Natural killer cell (primary cell): ENCODE results near the gene PKDREJ. TPM values are rescaled to one million over a fixed set of nuclear protein-coding genes. Genes with fewer than 3 reads are reported as not detected.

ENCODE experiments used
- ATAC-seq, 3 donors: fragments of 150-1000 bp in 2 of 3; fragments of 200-7000 bp in 1 of 3; cut with Tn5 transposase; 1 replicate in 1 of 3; 2 replicates in 2 of 3; pipeline ENCODE4 v1.10.0; 2021; ENCODE audit warnings: mild to moderate bottlenecking in 2 of 3, moderate library complexity in 2 of 3
- DNase-seq, 2 donors: peaks; one replicate each; pipeline versions ENCODE4 v3.0.0 to v3.0.0-alpha.2; 2013 to 2021; ENCODE audit warnings: mixed read lengths in 1 of 2
- H3K27ac ChIP-seq: one replicate; pipeline ENCODE4 v1.5.1; 2013; ENCODE audit warnings: mild to moderate bottlenecking, low read length
- H3K27me3 ChIP-seq: one replicate; pipeline ENCODE4 v1.6.1; 2013; ENCODE audit warnings: low read length; ENCODE audit not compliant: control insufficient read depth, insufficient read depth
- H3K36me3 ChIP-seq: one replicate; pipeline ENCODE4 v1.6.1; 2013; ENCODE audit warnings: low read length; ENCODE audit not compliant: control insufficient read depth, insufficient read depth
- H3K4me1 ChIP-seq: one replicate; pipeline ENCODE4 v1.6.1; 2013; ENCODE audit warnings: low read length; ENCODE audit not compliant: control insufficient read depth, insufficient read depth
- H3K4me3 ChIP-seq: one replicate; pipeline ENCODE4 v1.5.1; 2013; ENCODE audit warnings: low read length
- H3K9me3 ChIP-seq: one replicate; pipeline ENCODE4 v1.6.1; 2013; ENCODE audit warnings: low read length; ENCODE audit not compliant: control insufficient read depth, insufficient read depth
- H3K27ac Mint-ChIP-seq, 2 donors: one replicate each; pipeline ENCODE4 v1.8.0; 2022; ENCODE audit warnings: mild to moderate bottlenecking in 2 of 2, mixed read lengths in 2 of 2, moderate library complexity in 1 of 2
- H3K27me3 Mint-ChIP-seq, 2 donors: one replicate each; pipeline ENCODE4 v1.8.0; 2022; ENCODE audit warnings: low read depth in 2 of 2, mixed read lengths in 2 of 2
- H3K36me3 Mint-ChIP-seq: one replicate; pipeline ENCODE4 v1.8.0; 2022; ENCODE audit warnings: mixed read lengths
- H3K4me1 Mint-ChIP-seq, 2 donors: one replicate each; pipeline ENCODE4 v1.8.0; 2022; ENCODE audit warnings: mixed read lengths in 2 of 2
- H3K4me3 Mint-ChIP-seq: one replicate; pipeline ENCODE4 v1.8.0; 2022; ENCODE audit warnings: mild to moderate bottlenecking, moderate library complexity, mixed read lengths
- H3K9me3 Mint-ChIP-seq, 2 donors: one replicate each; pipeline ENCODE4 v1.8.0; 2022; ENCODE audit warnings: mixed read lengths in 2 of 2
- CTCF ChIP-seq: fragments of 200-600 bp; IDR thresholded peaks from one replicate; pipeline ENCODE4 v1.8.0; 2022; ENCODE audit warnings: antibody characterized with exemption
- WGBS: methylation state at CpG from one replicate; pipeline ENCODE4 v1.1.7; 2013; ENCODE audit warnings: missing lambda C conversion rate; ENCODE audit not compliant: insufficient coverage; 5-methylcytosine and 5-hydroxymethylcytosine counted together
- intact Hi-C: fragments of 100-400 bp; cut with micrococcal nuclease; formaldehyde crosslinking; loops from one replicate; pipeline ENCODE4 v1.14.2; 2022
- total RNA-seq, 4 donors: library from RNA; stranded (reverse); fragments of 120-200 nt in 1 of 4; gene quantifications; one replicate each; pipeline versions ENCODE4 v1.2.3 to v1.2.4, GENCODE V29; 2013 to 2022

PKDREJ gene
- total RNA-seq, 3 donors from 2014 or later (not counting 1 experiment from before 2014, with no cell fraction given): 0.07 to 0.25 (median 0.20) TPM

DNA sequence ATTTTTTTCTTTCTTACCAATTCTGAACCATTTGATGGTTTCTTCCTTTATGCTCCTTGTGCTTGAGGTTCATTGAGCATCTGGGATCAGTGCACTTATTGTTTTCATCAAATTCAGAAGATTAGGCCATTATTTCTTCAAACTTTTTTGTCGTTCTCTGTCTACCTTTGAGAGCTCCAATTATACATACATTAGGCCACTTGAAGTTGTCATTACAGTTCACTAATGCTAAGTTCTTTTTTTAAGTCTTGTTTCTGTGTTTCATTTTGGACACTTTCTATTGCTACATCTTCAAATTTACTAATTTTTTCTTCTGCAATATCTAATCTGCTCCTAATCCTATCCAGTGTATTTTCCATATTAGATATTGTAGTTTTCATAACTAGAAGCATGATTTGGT is 53.9 kb downstream of the PKDREJ start:
- Mint-ChIP-seq H3K27ac (no peak overlapping the region), H3K4me3 (no peak overlapping the region), H3K4me1 (peaks cover 0 to 4% of the 10 kb centered on the region in 2 donors), H3K27me3 (no peaks in the 10 kb centered on the region), H3K9me3 (peaks cover 2 to 5% of the 10 kb centered on the region in 2 donors), H3K36me3 (peaks cover 11% of the 10 kb centered on the region)
- no peaks in the 10 kb centered on the region for H3K27me3 ChIP-seq
- DNase-seq (no peak), ATAC-seq (no peak)
- H3K4me3 ChIP-seq: no peak overlapping the region
- 100% methylated on average over 1 of the region's 1 CpG for WGBS
- no peaks in the 10 kb centered on the region for H3K9me3 ChIP-seq
- TF ChIP-seq CTCF: no peak
- H3K27ac ChIP-seq: no peak overlapping the region
- H3K36me3 ChIP-seq: no peaks in the 10 kb centered on the region
- no peaks in the 10 kb centered on the region for H3K4me1 ChIP-seq
- intact Hi-C loops: no loop called here

Other genes starting within 250 kb of the PKDREJ start
- 10 to 100 TPM; 20.1 to 27.8 (median 27.0) TPM for gene PPARA, start 112.8 kb downstream of the PKDREJ start, total RNA-seq
- gene CDPF1, start 13.1 kb downstream of the PKDREJ start, total RNA-seq: 10 to 100 TPM in 1 of 3 donors, 1 to 10 TPM in 2; 5.0 to 11.4 (median 7.2) TPM
- gene TTC38, start 4.7 kb upstream of the PKDREJ start, total RNA-seq: 100 to 1,000 TPM; 251 to 313 (median 312) TPM
- 1 to 10 TPM; 2.7 to 4.0 (median 2.9) TPM for gene GTSE1, start 33.5 kb upstream of the PKDREJ start, total RNA-seq
- gene TRMU, start 72.4 kb upstream of the PKDREJ start, total RNA-seq: 10 to 100 TPM; 54.5 to 77.9 (median 58.4) TPM